CD4-positive, CD25-positive, alpha-beta regulatory T cell (primary cell): ENCODE results near the gene PRRG4. TPM values are rescaled to one million over a fixed set of nuclear protein-coding genes. Genes with fewer than 3 reads are reported as not detected.
A peak's percentile ranks its signal among the peaks of the same experiment; 100 is the strongest.

Experiments used
- ATAC-seq, 2 donors: fragments of 150-1000 bp; cut with Tn5 transposase; one replicate each; pipeline ENCODE4 v1.10.0; 2021; ENCODE audit warnings: low read depth in 2 of 2, moderate number of reproducible peaks in 2 of 2, moderate library complexity in 1 of 2
- DNase-seq, 3 donors: peaks; one replicate each; pipeline versions ENCODE4 v3.0.0 to v3.0.0-alpha.2; 2012 to 2022; ENCODE audit warnings: mixed read lengths in 1 of 3
- H3K27ac ChIP-seq: one replicate; pipeline ENCODE4 v1.7.0; 2013; ENCODE audit warnings: mild to moderate bottlenecking, low read length; ENCODE audit not compliant: insufficient read depth, poor library complexity, severe bottlenecking
- H3K27me3 ChIP-seq: one replicate; pipeline ENCODE4 v1.7.0; 2013; ENCODE audit warnings: low read length; ENCODE audit not compliant: control insufficient read depth, insufficient read depth
- H3K36me3 ChIP-seq: one replicate; pipeline ENCODE4 v1.7.0; 2013; ENCODE audit warnings: mild to moderate bottlenecking, low read length, moderate library complexity; ENCODE audit not compliant: control insufficient read depth, insufficient read depth
- H3K4me1 ChIP-seq: 2 replicates; pipeline ENCODE4 v1.7.0; 2013; ENCODE audit warnings: mild to moderate bottlenecking, low read length; ENCODE audit not compliant: insufficient read depth, control insufficient read depth, poor library complexity, severe bottlenecking
- H3K4me3 ChIP-seq: one replicate; pipeline ENCODE4 v1.7.0; 2013; ENCODE audit warnings: low read depth, mild to moderate bottlenecking, low read length, moderate library complexity
- H3K9me3 ChIP-seq, 2 experiments: 1 replicate in 1 of 2; 2 replicates in 1 of 2; pipeline ENCODE4 v1.7.0; 2013; ENCODE audit warnings: low read length in 2 of 2, mild to moderate bottlenecking in 1 of 2, moderate library complexity in 1 of 2; ENCODE audit not compliant: control insufficient read depth in 2 of 2
- H3K27ac Mint-ChIP-seq, 3 donors: one replicate each; pipeline ENCODE4 v1.8.0; 2020 to 2022; ENCODE audit warnings: mild to moderate bottlenecking in 3 of 3, mixed read lengths in 3 of 3, moderate library complexity in 2 of 3
- H3K27me3 Mint-ChIP-seq: one replicate; pipeline ENCODE4 v1.8.0; 2022; ENCODE audit warnings: mild to moderate bottlenecking, mixed read lengths
- H3K36me3 Mint-ChIP-seq: one replicate; pipeline ENCODE4 v1.8.0; 2020; ENCODE audit warnings: mixed read lengths
- H3K4me1 Mint-ChIP-seq, 4 donors: one replicate each; pipeline ENCODE4 v1.8.0; 2020 to 2022; ENCODE audit warnings: mixed read lengths in 4 of 4, mild to moderate bottlenecking in 1 of 4
- H3K4me3 Mint-ChIP-seq, 4 donors: one replicate each; pipeline ENCODE4 v1.8.0; 2020 to 2022; ENCODE audit warnings: mild to moderate bottlenecking in 4 of 4, mixed read lengths in 4 of 4, moderate library complexity in 3 of 4
- H3K9me3 Mint-ChIP-seq, 7 donors: one replicate each; pipeline ENCODE4 v1.8.0; 2020 to 2022; ENCODE audit warnings: mixed read lengths in 7 of 7, mild to moderate bottlenecking in 3 of 7, moderate library complexity in 2 of 7
- polyA plus RNA-seq, 4 donors: library from polyadenylated mRNA; unstranded; fragments of 300-500 nt; fragmentation: Illumina TruSeq; gene quantifications; one replicate each; pipeline ENCODE4 v1.2.3, GENCODE V29; 2021
- total RNA-seq: library from RNA; stranded (reverse); gene quantifications from one replicate; pipeline ENCODE4 v1.2.3, GENCODE V29; 2022

Gene PRRG4
- total and polyA plus RNA-seq, 5 donors from 2014 or later, result 0.02 to 0.07 TPM; not detected in 3

- H3K9me3 Mint-ChIP-seq, result no peaks in the 10 kb centered on the region
Observed at GRCh38 chr11:32831221-32831620, 1.5 kb downstream of the PRRG4 start.

GRCh38 chr11:32833921-32834320 is 4.2 kb downstream of the PRRG4 start:
- DNase-seq, result no peak
- Mint-ChIP-seq H3K27ac (no peak overlapping the region), H3K9me3 (no peaks in the 10 kb centered on the region), H3K36me3 (no peaks in the 10 kb centered on the region), H3K27me3 (peaks cover 25% of the 10 kb centered on the region), H3K4me1 (peaks cover 2 to 11% (median 7%) of the 10 kb centered on the region in 4 donors), H3K4me3 (no peak overlapping the region)
- Histone ChIP-seq H3K4me3 (no peak overlapping the region), H3K27me3 (peaks cover 13% of the 10 kb centered on the region), H3K4me1 (peaks cover 14% of the 10 kb centered on the region), H3K27ac (no peak overlapping the region), H3K9me3 (no peaks in the 10 kb centered on the region), H3K36me3 (no peaks in the 10 kb centered on the region)
- no peak for ATAC-seq

More at GRCh38 chr11:32831221-32831620, 1.5 kb downstream of the PRRG4 start:
- no peak for ATAC-seq
- H3K27me3 ChIP-seq, result peaks cover 13% of the 10 kb centered on the region
- no peaks in the 10 kb centered on the region for H3K9me3 ChIP-seq
- no peak for DNase-seq
- H3K36me3 Mint-ChIP-seq, result no peaks in the 10 kb centered on the region
- H3K4me1 ChIP-seq, result peaks cover 14% of the 10 kb centered on the region
- H3K27me3 Mint-ChIP-seq, result peaks cover 21% of the 10 kb centered on the region
- H3K4me1 Mint-ChIP-seq, result peaks cover 2 to 14% (median 8%) of the 10 kb centered on the region in 4 donors
- H3K27ac Mint-ChIP-seq, result no peak overlapping the region
- peak overlapping the region in 3 of 4 donors; percentile 5 to 58 (median 33) for H3K4me3 Mint-ChIP-seq
- no peak overlapping the region for H3K4me3 ChIP-seq
- H3K27ac ChIP-seq, result no peak overlapping the region
- H3K36me3 ChIP-seq, result no peaks in the 10 kb centered on the region

- Mint-ChIP-seq H3K36me3 (no peaks in the 10 kb centered on the region), H3K9me3 (no peaks in the 10 kb centered on the region), H3K4me1 (no peaks in the 10 kb centered on the region), H3K27me3 (peaks cover 15% of the 10 kb centered on the region), H3K27ac (no peak overlapping the region), H3K4me3 (no peak overlapping the region)
- Histone ChIP-seq H3K36me3 (no peaks in the 10 kb centered on the region), H3K4me1 (no peaks in the 10 kb centered on the region), H3K4me3 (no peak overlapping the region), H3K9me3 (no peaks in the 10 kb centered on the region), H3K27ac (no peak overlapping the region), H3K27me3 (peaks cover 2% of the 10 kb centered on the region)
- DNase-seq (no peak), ATAC-seq (no peak)
Observed at GRCh38 chr11:32836946-32837345, 7.2 kb downstream of the PRRG4 start.

- H3K4me1 Mint-ChIP-seq, result no peaks in the 10 kb centered on the region
Observed at GRCh38 chr11:32838505-32839274, 9.0 kb downstream of the PRRG4 start.

GRCh38 chr11:32839308-32839707 is 9.6 kb downstream of the PRRG4 start:
- peaks cover 9% of the 10 kb centered on the region for H3K27me3 Mint-ChIP-seq
- H3K4me1 Mint-ChIP-seq, result no peaks in the 10 kb centered on the region

More at GRCh38 chr11:32838505-32839274, 9.0 kb downstream of the PRRG4 start:
- H3K36me3 ChIP-seq, result no peaks in the 10 kb centered on the region
- H3K9me3 ChIP-seq, result no peaks in the 10 kb centered on the region
- DNase-seq (no peak), ATAC-seq (no peak)
- no peak overlapping the region for H3K4me3 ChIP-seq
- no peak overlapping the region for H3K27ac Mint-ChIP-seq
- H3K27me3 ChIP-seq, result no peaks in the 10 kb centered on the region
- no peak overlapping the region for H3K27ac ChIP-seq
- H3K27me3 Mint-ChIP-seq, result peaks cover 9% of the 10 kb centered on the region
- no peaks in the 10 kb centered on the region for H3K36me3 Mint-ChIP-seq
- H3K4me3 Mint-ChIP-seq, result no peak overlapping the region
- no peaks in the 10 kb centered on the region for H3K9me3 Mint-ChIP-seq
- no peaks in the 10 kb centered on the region for H3K4me1 ChIP-seq

GRCh38 chr11:32840587-32840986 is 10.9 kb downstream of the PRRG4 start:
- Mint-ChIP-seq H3K27me3 (peaks cover 9% of the 10 kb centered on the region), H3K9me3 (no peaks in the 10 kb centered on the region), H3K36me3 (no peaks in the 10 kb centered on the region), H3K4me3 (no peak overlapping the region), H3K27ac (no peak overlapping the region), H3K4me1 (no peaks in the 10 kb centered on the region)
- no peaks in the 10 kb centered on the region for H3K9me3 ChIP-seq
- H3K36me3 ChIP-seq, result no peaks in the 10 kb centered on the region
- DNase-seq (no peak), ATAC-seq (no peak)
- no peaks in the 10 kb centered on the region for H3K4me1 ChIP-seq
- H3K27me3 ChIP-seq, result no peaks in the 10 kb centered on the region
- H3K27ac ChIP-seq, result no peak overlapping the region
- no peak overlapping the region for H3K4me3 ChIP-seq

More at GRCh38 chr11:32839308-32839707, 9.6 kb downstream of the PRRG4 start:
- H3K27ac ChIP-seq, result no peak overlapping the region
- H3K9me3 Mint-ChIP-seq, result no peaks in the 10 kb centered on the region
- no peak overlapping the region for H3K4me3 Mint-ChIP-seq
- H3K4me1 ChIP-seq, result no peaks in the 10 kb centered on the region
- no peak overlapping the region for H3K27ac Mint-ChIP-seq
- no peaks in the 10 kb centered on the region for H3K36me3 ChIP-seq
- no peaks in the 10 kb centered on the region for H3K36me3 Mint-ChIP-seq
- no peaks in the 10 kb centered on the region for H3K9me3 ChIP-seq
- H3K27me3 ChIP-seq, result no peaks in the 10 kb centered on the region
- DNase-seq (no peak), ATAC-seq (no peak)
- H3K4me3 ChIP-seq, result no peak overlapping the region

GRCh38 chr11:32843544-32843943 is 13.8 kb downstream of the PRRG4 start:
- H3K9me3 ChIP-seq, result no peaks in the 10 kb centered on the region
- no peaks in the 10 kb centered on the region for H3K27me3 ChIP-seq
- ATAC-seq (no peak), DNase-seq (no peak)
- H3K27ac ChIP-seq, result no peak overlapping the region
- H3K4me3 Mint-ChIP-seq, result no peak overlapping the region
- no peaks in the 10 kb centered on the region for H3K36me3 ChIP-seq
- H3K4me1 ChIP-seq, result no peaks in the 10 kb centered on the region
- peaks cover 4% of the 10 kb centered on the region for H3K27me3 Mint-ChIP-seq
- H3K36me3 Mint-ChIP-seq, result no peaks in the 10 kb centered on the region
- H3K4me1 Mint-ChIP-seq, result no peaks in the 10 kb centered on the region
- H3K27ac Mint-ChIP-seq, result no peak overlapping the region
- no peak overlapping the region for H3K4me3 ChIP-seq
- H3K9me3 Mint-ChIP-seq, result peaks cover 0 to 6% (median 0%) of the 10 kb centered on the region in 7 donors

GRCh38 chr11:32847511-32847910 is 17.8 kb downstream of the PRRG4 start:
- H3K27me3 Mint-ChIP-seq, result peaks cover 11% of the 10 kb centered on the region
- no peak overlapping the region for H3K4me3 ChIP-seq
- no peak overlapping the region for H3K27ac Mint-ChIP-seq
- H3K4me1 Mint-ChIP-seq, result no peaks in the 10 kb centered on the region
- H3K36me3 Mint-ChIP-seq, result no peaks in the 10 kb centered on the region
- no peak overlapping the region for H3K4me3 Mint-ChIP-seq
- H3K27ac ChIP-seq, result no peak overlapping the region
- H3K9me3 Mint-ChIP-seq, result peaks cover 0 to 6% (median 0%) of the 10 kb centered on the region in 7 donors
- no peaks in the 10 kb centered on the region for H3K9me3 ChIP-seq
- DNase-seq (no peak), ATAC-seq (no peak)
- no peaks in the 10 kb centered on the region for H3K27me3 ChIP-seq
- H3K4me1 ChIP-seq, result no peaks in the 10 kb centered on the region
- no peaks in the 10 kb centered on the region for H3K36me3 ChIP-seq
